ENCODE data around the gene KL. TPM values are rescaled to one million over a fixed set of nuclear protein-coding genes. Genes with fewer than 3 reads are reported as not detected.
A peak's percentile ranks its signal among the peaks of the same experiment; 100 is the strongest.

The KL gene
- polyA plus RNA-seq, 3 donors from 2014 or later: 1.8 TPM; not detected in 2

- Mint-ChIP-seq H3K27ac (no peak overlapping the region), H3K36me3 (no peaks in the 10 kb centered on the region), H3K4me1 (peaks cover 0 to 3% of the 10 kb centered on the region in 2 donors), H3K9me3 (peaks cover 0 to 7% (median 0%) of the 10 kb centered on the region in 6 donors), H3K27me3 (ENCODE audit: low read depth in 3 of 3) (peaks cover 1 to 14% (median 4%) of the 10 kb centered on the region in 3 donors), H3K4me3 (peak overlapping the region in 2 of 5 donors; percentile 5 to 6)
- DNase-seq: no peak
Measured at GRCh38 chr13:32988608-32989289, 27.5 kb upstream of the KL start.

- Mint-ChIP-seq H3K9me3 (peaks cover 0 to 7% (median 0%) of the 10 kb centered on the region in 6 donors), H3K4me1 (peaks cover 0 to 3% of the 10 kb centered on the region in 2 donors), H3K36me3 (no peaks in the 10 kb centered on the region), H3K27ac (no peak overlapping the region), H3K4me3 (no peak overlapping the region), H3K27me3 (ENCODE audit: low read depth in 3 of 3) (peaks cover 1 to 12% (median 4%) of the 10 kb centered on the region in 3 donors)
- no peak for DNase-seq
Measured at GRCh38 chr13:32989290-32989667, 26.9 kb upstream of the KL start.

DNA sequence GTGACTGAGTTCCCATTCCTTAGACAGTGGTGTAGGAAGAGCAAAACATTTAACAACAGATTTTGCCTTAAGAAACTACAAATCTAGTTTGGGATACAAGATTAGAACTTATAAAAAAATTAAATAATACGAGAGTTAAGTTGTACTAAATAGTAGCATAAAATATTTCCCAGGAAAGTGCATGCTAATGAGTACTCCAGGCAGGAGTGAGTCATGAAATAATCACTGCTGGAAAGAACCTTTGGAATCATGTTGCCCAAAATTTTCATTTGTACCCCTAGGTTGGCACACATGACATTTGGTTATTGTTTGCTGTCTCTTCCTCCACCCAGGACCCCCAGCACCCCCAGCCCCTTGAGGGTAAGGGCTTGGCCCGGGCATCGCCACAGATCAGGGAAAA, 26.3 kb upstream of the KL start:
- Mint-ChIP-seq H3K4me1 (peaks cover 0 to 3% of the 10 kb centered on the region in 2 donors), H3K36me3 (no peaks in the 10 kb centered on the region), H3K9me3 (peaks cover 0 to 5% (median 0%) of the 10 kb centered on the region in 6 donors), H3K27ac (no peak overlapping the region), H3K27me3 (ENCODE audit: low read depth in 3 of 3) (peaks cover 1 to 11% (median 4%) of the 10 kb centered on the region in 3 donors), H3K4me3 (no peak overlapping the region)
- no peak for DNase-seq

GRCh38 chr13:32993145-32993544, 23.1 kb upstream of the KL start:
- H3K27ac Mint-ChIP-seq: no peak overlapping the region
- no peak overlapping the region for H3K4me3 Mint-ChIP-seq
- H3K27me3 Mint-ChIP-seq (ENCODE audit: low read depth in 3 of 3): peaks cover 0 to 11% (median 0%) of the 10 kb centered on the region in 3 donors
- H3K4me1 Mint-ChIP-seq: peaks cover 0 to 3% of the 10 kb centered on the region in 2 donors
- DNase-seq: no peak
- H3K9me3 Mint-ChIP-seq: peaks cover 0 to 4% (median 0%) of the 10 kb centered on the region in 6 donors
- no peaks in the 10 kb centered on the region for H3K36me3 Mint-ChIP-seq

GRCh38 chr13:32997399-32997798, 18.8 kb upstream of the KL start:
- Mint-ChIP-seq H3K4me1 (no peaks in the 10 kb centered on the region), H3K27ac (no peak overlapping the region), H3K4me3 (no peak overlapping the region), H3K9me3 (no peaks in the 10 kb centered on the region), H3K27me3 (ENCODE audit: low read depth in 3 of 3) (peaks cover 0 to 2% (median 0%) of the 10 kb centered on the region in 3 donors), H3K36me3 (no peaks in the 10 kb centered on the region)
- DNase-seq: no peak

GRCh38 chr13:32998966-32999365, 17.3 kb upstream of the KL start:
- no peak for DNase-seq
- Mint-ChIP-seq H3K27me3 (ENCODE audit: low read depth in 3 of 3) (peaks cover 0 to 2% (median 2%) of the 10 kb centered on the region in 3 donors), H3K27ac (no peak overlapping the region), H3K9me3 (no peaks in the 10 kb centered on the region), H3K36me3 (no peaks in the 10 kb centered on the region), H3K4me3 (no peak overlapping the region), H3K4me1 (no peaks in the 10 kb centered on the region)

DNA sequence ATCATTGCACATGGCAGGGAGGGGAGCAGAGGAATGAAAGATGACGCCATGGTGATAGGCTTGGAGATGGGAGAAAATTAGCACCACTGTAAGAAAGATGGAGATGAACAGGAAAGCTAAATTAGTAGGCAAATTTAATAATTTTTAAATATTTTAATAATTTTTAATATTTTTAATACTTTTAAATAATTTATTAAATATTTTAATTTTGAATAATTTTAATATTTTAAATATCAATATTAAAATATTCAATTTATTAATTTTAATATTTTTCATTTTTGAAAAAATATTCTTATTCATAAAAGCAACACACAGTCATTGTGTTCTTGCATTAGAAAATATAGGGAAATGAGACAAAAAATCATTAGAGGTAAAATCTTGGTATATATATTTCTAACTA, 15.9 kb upstream of the KL start:
- Mint-ChIP-seq H3K4me3 (no peak overlapping the region), H3K4me1 (no peaks in the 10 kb centered on the region), H3K9me3 (peaks cover 0 to under 1% (median 0%) of the 10 kb centered on the region in 6 donors), H3K27me3 (ENCODE audit: low read depth in 3 of 3) (peaks cover 0 to 2% (median 2%) of the 10 kb centered on the region in 3 donors), H3K27ac (no peak overlapping the region), H3K36me3 (no peaks in the 10 kb centered on the region)
- DNase-seq: no peak

DNA sequence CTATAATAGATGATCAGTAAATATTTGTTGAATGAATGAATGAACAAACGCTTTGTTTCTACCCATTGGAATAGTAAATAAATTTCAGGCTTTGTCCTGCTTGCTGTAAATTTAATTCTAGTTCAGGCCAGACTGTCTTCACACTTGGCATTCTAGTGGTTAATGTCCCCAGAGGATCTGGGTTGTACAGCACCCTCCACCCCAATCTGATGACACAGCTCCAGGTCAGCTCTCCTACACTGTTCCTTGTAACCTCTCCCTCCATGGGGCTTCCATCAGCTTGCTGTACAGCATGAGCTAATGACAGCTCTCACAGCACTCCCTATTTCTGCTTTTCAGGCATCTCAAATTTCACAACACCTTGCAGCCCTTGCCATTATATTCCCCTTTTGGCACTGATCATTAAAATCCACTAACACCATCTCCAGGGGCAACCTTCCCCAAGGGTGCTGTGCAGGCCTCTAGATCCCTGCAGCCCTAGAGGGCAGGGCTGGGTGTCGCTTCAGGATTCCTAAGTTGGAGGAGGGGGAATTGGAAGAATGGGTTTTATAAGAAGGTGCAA, 12.7 kb upstream of the KL start:
- Mint-ChIP-seq H3K36me3 (no peaks in the 10 kb centered on the region), H3K27ac (no peak overlapping the region), H3K27me3 (ENCODE audit: low read depth in 3 of 3) (peaks cover 2% of the 10 kb centered on the region in 3 donors), H3K4me1 (no peaks in the 10 kb centered on the region), H3K4me3 (no peak overlapping the region), H3K9me3 (peaks cover 0 to 13% (median 4%) of the 10 kb centered on the region in 6 donors)
- no peak for DNase-seq

DNA sequence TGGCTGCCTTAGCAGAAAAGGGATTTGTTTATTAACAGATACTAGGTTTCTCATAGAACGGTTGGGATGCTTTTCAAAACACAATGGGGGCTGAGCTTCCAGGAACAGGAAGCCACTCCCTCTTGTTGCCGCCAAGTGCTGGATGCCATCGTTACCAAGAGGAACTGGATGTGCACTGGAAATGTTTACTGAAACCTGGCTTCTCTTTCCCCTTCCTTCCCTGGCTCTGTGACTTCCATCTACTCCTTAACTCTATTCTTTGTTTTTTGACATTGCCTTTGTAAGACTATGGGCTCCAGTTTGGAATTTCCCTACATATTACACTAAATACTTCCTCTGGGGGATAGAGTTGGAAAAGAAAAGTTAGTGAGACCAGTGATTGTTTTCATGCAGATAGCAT, 11.7 kb upstream of the KL start:
- H3K36me3 Mint-ChIP-seq: peaks cover 0 to 5% (median 0%) of the 10 kb centered on the region in 3 donors
- H3K27me3 Mint-ChIP-seq (ENCODE audit: low read depth in 3 of 3): peaks cover 2% of the 10 kb centered on the region in 3 donors
- H3K4me3 Mint-ChIP-seq: no peak overlapping the region
- H3K9me3 Mint-ChIP-seq: peaks cover 1 to 23% (median 9%) of the 10 kb centered on the region in 6 donors
- no peaks in the 10 kb centered on the region for H3K4me1 Mint-ChIP-seq
- DNase-seq: no peak
- no peak overlapping the region for H3K27ac Mint-ChIP-seq

DNA sequence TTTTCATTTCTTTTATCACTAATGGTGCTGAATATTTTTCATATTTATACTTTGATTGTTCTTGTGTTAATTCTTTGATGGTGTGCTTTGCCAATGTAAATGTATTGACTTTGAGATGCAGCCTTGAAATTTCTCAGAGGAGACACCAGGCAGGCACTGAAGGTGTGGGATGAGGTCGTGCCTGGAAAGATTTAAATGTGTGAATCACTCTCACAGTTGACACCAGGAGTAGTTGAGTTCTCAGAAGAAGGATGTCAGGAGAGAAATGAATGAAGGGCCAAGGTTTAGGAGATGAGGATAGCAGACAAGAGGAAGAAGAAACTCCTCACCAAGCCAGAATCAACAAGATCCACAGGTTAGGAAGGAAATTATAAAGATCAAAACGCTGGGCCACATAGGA, 10.1 kb upstream of the KL start:
- Mint-ChIP-seq H3K9me3 (peaks cover 2 to 28% (median 11%) of the 10 kb centered on the region in 6 donors), H3K36me3 (peaks cover 0 to 5% (median 4%) of the 10 kb centered on the region in 3 donors), H3K27me3 (ENCODE audit: low read depth in 3 of 3) (peaks cover 2 to 11% (median 5%) of the 10 kb centered on the region in 3 donors), H3K27ac (no peak overlapping the region), H3K4me1 (no peaks in the 10 kb centered on the region), H3K4me3 (no peak overlapping the region)
- DNase-seq: no peak

GRCh38 chr13:33006638-33007037, 9.6 kb upstream of the KL start:
- DNase-seq: no peak
- Mint-ChIP-seq H3K27ac (no peak overlapping the region), H3K4me1 (no peaks in the 10 kb centered on the region), H3K9me3 (peaks cover 2 to 28% (median 11%) of the 10 kb centered on the region in 6 donors), H3K36me3 (peaks cover 0 to 5% (median 4%) of the 10 kb centered on the region in 3 donors), H3K27me3 (ENCODE audit: low read depth in 3 of 3) (peaks cover 3 to 11% (median 6%) of the 10 kb centered on the region in 3 donors), H3K4me3 (no peak overlapping the region)

- no peaks in the 10 kb centered on the region for H3K4me1 Mint-ChIP-seq
- no peak overlapping the region for H3K4me3 Mint-ChIP-seq
- peaks cover 4 to 11% (median 9%) of the 10 kb centered on the region in 3 donors for H3K27me3 Mint-ChIP-seq (ENCODE audit: low read depth in 3 of 3)
Measured at GRCh38 chr13:33007237-33007636, 9.0 kb upstream of the KL start.

GRCh38 chr13:33007950-33008349, 8.3 kb upstream of the KL start:
- Mint-ChIP-seq H3K4me1 (no peaks in the 10 kb centered on the region), H3K27ac (no peak overlapping the region), H3K27me3 (ENCODE audit: low read depth in 3 of 3) (peaks cover 4 to 11% (median 9%) of the 10 kb centered on the region in 3 donors), H3K4me3 (no peak overlapping the region), H3K9me3 (peaks cover 2 to 35% (median 11%) of the 10 kb centered on the region in 6 donors), H3K36me3 (peaks cover 0 to 5% (median 4%) of the 10 kb centered on the region in 3 donors)
- DNase-seq: no peak

More at GRCh38 chr13:33007237-33007636, 9.0 kb upstream of the KL start:
- no peak for DNase-seq
- Mint-ChIP-seq H3K9me3 (peaks cover 2 to 33% (median 11%) of the 10 kb centered on the region in 6 donors), H3K36me3 (peaks cover 0 to 5% (median 4%) of the 10 kb centered on the region in 3 donors), H3K27ac (no peak overlapping the region)

GRCh38 chr13:33008946-33009722, 7.1 kb upstream of the KL start:
- Mint-ChIP-seq H3K4me3 (no peak overlapping the region), H3K4me1 (no peaks in the 10 kb centered on the region), H3K9me3 (peaks cover 2 to 35% (median 11%) of the 10 kb centered on the region in 6 donors), H3K27me3 (ENCODE audit: low read depth in 3 of 3) (peaks cover 4 to 13% (median 13%) of the 10 kb centered on the region in 3 donors), H3K36me3 (peaks cover 0 to 8% (median 4%) of the 10 kb centered on the region in 3 donors), H3K27ac (no peak overlapping the region)
- DNase-seq: no peak

Measured in immature natural killer cell (primary cell).